Brain microvascular endothelial cell (primary cell): Measurements from ENCODE around the gene ARHGEF39.

Source experiments
- DNase-seq: peaks from one replicate; pipeline ENCODE4 v3.0.0-alpha.2; 2020
- H3K27ac ChIP-seq: fragments of 250-450 bp; sonication (Bioruptor Pico); 2 replicates; pipeline ENCODE4 v1.5.1; 2020; ENCODE audit warnings: mild to moderate bottlenecking, moderate library complexity
- H3K27me3 ChIP-seq: fragments of 250-450 bp; sonication (Bioruptor Pico); replicated peaks from 2 replicates; pipeline ENCODE4 v1.5.1; 2020; ENCODE audit warnings: mild to moderate bottlenecking
- H3K36me3 ChIP-seq: fragments of 250-450 bp; sonication (Bioruptor Pico); replicated peaks from 2 replicates; pipeline ENCODE4 v1.5.1; 2020; ENCODE audit warnings: mild to moderate bottlenecking
- H3K4me3 ChIP-seq: 2 replicates; pipeline ENCODE4 v1.5.1; 2011; ENCODE audit warnings: low read depth, mild to moderate bottlenecking, control low read depth, low read length, moderate library complexity
- in situ Hi-C: cut with HindIII; loops from 2 replicates; pipeline ENCODE4 v1.10.0; 2017; ENCODE audit warnings: low sequenced_read_pairs, low pct_ligation_motif_present
- TF ChIP-seq, protein P1 (sequence below): IDR thresholded peaks from 2 replicates; pipeline ENCODE4 v1.5.1; 2011; ENCODE audit warnings: low read depth, mild to moderate bottlenecking, moderate library complexity, low read length, control low read depth, inconsistent platforms; ENCODE audit errors: missing control alignments

The ARHGEF39 gene

DNA sequence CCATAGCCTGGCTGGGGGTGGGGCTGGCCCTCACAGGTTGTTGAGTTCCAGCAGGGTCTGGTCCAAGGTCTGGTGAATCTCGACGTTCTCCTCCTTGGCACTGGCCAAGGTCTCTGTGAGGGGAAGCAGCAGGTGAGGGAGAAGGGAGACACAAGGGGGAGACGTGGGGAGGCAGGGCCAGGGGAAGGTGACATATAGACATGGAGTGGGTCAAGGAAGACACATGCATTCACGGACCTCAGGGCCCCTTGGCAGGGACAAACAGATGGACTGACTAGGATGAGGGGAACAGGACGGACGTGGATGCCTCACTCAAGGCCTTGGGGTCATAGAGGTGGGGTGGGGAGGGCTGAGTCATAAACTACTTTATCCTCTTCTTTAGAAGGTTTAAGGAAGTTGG, 17.1 kb upstream of the ARHGEF39 start:
- Histone ChIP-seq H3K27ac (no peak overlapping the region), H3K36me3 (peaks cover 56% of the 10 kb centered on the region), H3K4me3 (no peak overlapping the region), H3K27me3 (no peaks in the 10 kb centered on the region)
- in situ Hi-C loops = no loop called here
- DNase-seq = no peak
- TF ChIP-seq, protein P1, sequence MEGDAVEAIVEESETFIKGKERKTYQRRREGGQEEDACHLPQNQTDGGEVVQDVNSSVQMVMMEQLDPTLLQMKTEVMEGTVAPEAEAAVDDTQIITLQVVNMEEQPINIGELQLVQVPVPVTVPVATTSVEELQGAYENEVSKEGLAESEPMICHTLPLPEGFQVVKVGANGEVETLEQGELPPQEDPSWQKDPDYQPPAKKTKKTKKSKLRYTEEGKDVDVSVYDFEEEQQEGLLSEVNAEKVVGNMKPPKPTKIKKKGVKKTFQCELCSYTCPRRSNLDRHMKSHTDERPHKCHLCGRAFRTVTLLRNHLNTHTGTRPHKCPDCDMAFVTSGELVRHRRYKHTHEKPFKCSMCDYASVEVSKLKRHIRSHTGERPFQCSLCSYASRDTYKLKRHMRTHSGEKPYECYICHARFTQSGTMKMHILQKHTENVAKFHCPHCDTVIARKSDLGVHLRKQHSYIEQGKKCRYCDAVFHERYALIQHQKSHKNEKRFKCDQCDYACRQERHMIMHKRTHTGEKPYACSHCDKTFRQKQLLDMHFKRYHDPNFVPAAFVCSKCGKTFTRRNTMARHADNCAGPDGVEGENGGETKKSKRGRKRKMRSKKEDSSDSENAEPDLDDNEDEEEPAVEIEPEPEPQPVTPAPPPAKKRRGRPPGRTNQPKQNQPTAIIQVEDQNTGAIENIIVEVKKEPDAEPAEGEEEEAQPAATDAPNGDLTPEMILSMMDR = no peak

DNA sequence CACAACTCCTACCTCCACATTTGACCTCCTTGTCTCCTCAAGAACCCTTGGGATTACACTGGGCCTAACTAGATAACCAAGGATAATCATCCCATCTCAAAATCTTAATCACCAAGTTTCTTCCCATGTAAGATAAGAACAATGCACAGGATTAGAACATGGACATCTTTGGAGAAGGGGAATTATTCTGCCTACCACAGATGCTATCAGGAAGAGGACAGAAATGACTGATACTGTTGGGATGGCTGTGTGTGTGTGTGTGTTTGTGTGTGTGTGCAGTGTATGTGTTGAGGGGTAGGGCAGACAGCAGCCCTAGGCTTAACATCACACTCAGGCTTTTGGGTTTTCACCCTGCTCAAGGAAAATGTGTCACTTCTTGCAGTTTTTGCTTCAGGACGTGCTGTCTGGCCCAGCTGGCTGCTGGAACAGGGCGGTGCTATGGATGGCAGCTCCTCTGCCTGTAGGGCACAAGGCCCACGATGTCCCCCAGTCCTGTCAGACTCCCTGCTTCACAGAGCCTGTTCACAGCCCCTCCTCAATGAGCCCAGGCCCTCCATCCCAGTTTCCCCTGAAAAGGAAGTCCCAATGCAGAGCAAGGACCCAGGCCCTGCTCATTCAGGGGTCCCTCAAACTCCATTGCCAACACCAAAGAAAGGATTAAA, 16.5 kb upstream of the ARHGEF39 start:
- Histone ChIP-seq H3K27ac (no peak overlapping the region), H3K4me3 (no peak overlapping the region), H3K36me3 (peaks cover 51% of the 10 kb centered on the region), H3K27me3 (no peaks in the 10 kb centered on the region)
- TF ChIP-seq, protein P1 = no peak
- no peak for DNase-seq
- in situ Hi-C loops = no loop called here

- in situ Hi-C loops = no loop called here
- Histone ChIP-seq H3K4me3 (no peak overlapping the region), H3K27ac (no peak overlapping the region), H3K27me3 (no peaks in the 10 kb centered on the region), H3K36me3 (peaks cover 43% of the 10 kb centered on the region)
- DNase-seq = no peak
- TF ChIP-seq, protein P1 = no peak
Observed at GRCh38 chr9:35680331-35681105, 15.5 kb upstream of the ARHGEF39 start.

- no peak overlapping the region for H3K27ac ChIP-seq
- DNase-seq = no peak
- in situ Hi-C loops = no loop called here
Observed at GRCh38 chr9:35679766-35680330, 14.9 kb upstream of the ARHGEF39 start.

DNA sequence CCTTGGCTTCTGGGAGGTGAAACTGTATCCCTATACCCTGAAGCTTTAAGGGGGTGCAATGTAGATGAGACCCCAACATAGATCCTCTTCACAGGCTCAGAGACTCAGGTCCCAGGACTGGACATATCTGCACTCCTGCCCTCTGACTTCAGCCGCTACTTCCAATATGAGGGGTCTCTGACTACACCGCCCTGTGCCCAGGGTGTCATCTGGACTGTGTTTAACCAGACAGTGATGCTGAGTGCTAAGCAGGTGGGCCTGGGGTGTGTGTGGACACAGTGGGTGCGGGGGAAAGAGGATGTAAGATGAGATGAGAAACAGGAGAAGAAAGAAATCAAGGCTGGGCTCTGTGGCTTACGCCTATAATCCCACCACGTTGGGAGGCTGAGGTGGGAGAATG, 14.1 kb upstream of the ARHGEF39 start:
- in situ Hi-C loops = no loop called here

More at GRCh38 chr9:35679766-35680330, 14.9 kb upstream of the ARHGEF39 start:
- Histone ChIP-seq H3K4me3 (no peak overlapping the region), H3K27me3 (no peaks in the 10 kb centered on the region), H3K36me3 (peaks cover 36% of the 10 kb centered on the region)
- TF ChIP-seq, protein P1 = no peak

More for the DNA sequence above, 14.1 kb upstream of the ARHGEF39 start:
- Histone ChIP-seq H3K36me3 (peaks cover 28% of the 10 kb centered on the region), H3K4me3 (no peak overlapping the region), H3K27me3 (no peaks in the 10 kb centered on the region), H3K27ac (no peak overlapping the region)
- DNase-seq = no peak
- TF ChIP-seq, protein P1 = no peak
